HG03558 (cell line): ENCODE results near the gene STRA8.

Experiments used
- ATAC-seq: cut with Tn5 transposase; IDR thresholded peaks from one replicate; pipeline ENCODE4 v1.9.1; 2021; ENCODE audit warnings: moderate number of reproducible peaks; ENCODE audit not compliant: unreplicated experiment; ENCODE audit errors: extremely low read depth

The STRA8 gene

GRCh38 chr7:135291809-135292253 lies 58.2 kb downstream of the STRA8 start:
- ATAC-seq, result no peak

- ATAC-seq, result no peak
These were observed 65.6 kb downstream of the STRA8 start for GRCh38 chr7:135299235-135299634.

GRCh38 chr7:135300913-135301765 lies 67.5 kb downstream of the STRA8 start:
- ATAC-seq, result no peak
